ENCODE data around the gene PFKFB2.

PFKFB2 gene

GRCh38 chr1:207021876-207022596, 31.0 kb upstream of the PFKFB2 start:
- no peaks in the 10 kb centered on the region for H4K20me1 ChIP-seq (ENCODE audit: control insufficient read depth, insufficient read depth, low read depth, low read length)
- no peaks in the 10 kb centered on the region for H3K9me3 ChIP-seq (ENCODE audit: control insufficient read depth, insufficient read depth, low read length)
- H3K36me3 ChIP-seq (ENCODE audit: control insufficient read depth, low read length): no peaks in the 10 kb centered on the region
- H3K27me3 ChIP-seq (ENCODE audit: control insufficient read depth, low read length): peaks cover 27% of the 10 kb centered on the region
- no peak overlapping the region for H3K4me2 ChIP-seq (ENCODE audit: low read length)
- H3K9me2 ChIP-seq (replicated peaks; ENCODE audit: control insufficient read depth, low read length): no peaks in the 10 kb centered on the region
- H3K27ac ChIP-seq (ENCODE audit: low read depth, low read length): no peak overlapping the region
- TF ChIP-seq EZH2phosphoT487 (IDR thresholded peaks at IDR 0.05; ENCODE audit: borderline replicate concordance, low read length) (no peak), CTCF (IDR thresholded peaks at IDR 0.05; ENCODE audit: low read depth, low read length, poor library complexity, severe bottlenecking) (no peak)
- no peaks in the 10 kb centered on the region for H3F3A ChIP-seq (ENCODE audit: control insufficient read depth, insufficient read depth)
- H3K4me3 ChIP-seq (ENCODE audit: low read length): no peak overlapping the region
- no peaks in the 10 kb centered on the region for H3K4me1 ChIP-seq (ENCODE audit: control insufficient read depth, low read length)
- H3K79me2 ChIP-seq (ENCODE audit: control insufficient read depth, low read length): no peaks in the 10 kb centered on the region

- no peaks in the 10 kb centered on the region for H4K20me1 ChIP-seq (ENCODE audit: control insufficient read depth, insufficient read depth, low read depth, low read length)
- H3K9me2 ChIP-seq (replicated peaks; ENCODE audit: control insufficient read depth, low read length): no peaks in the 10 kb centered on the region
- no peak overlapping the region for H3K4me3 ChIP-seq (ENCODE audit: low read length)
- H3K79me2 ChIP-seq (ENCODE audit: control insufficient read depth, low read length): no peaks in the 10 kb centered on the region
- no peak overlapping the region for H3K4me2 ChIP-seq (ENCODE audit: low read length)
- no peaks in the 10 kb centered on the region for H3K9me3 ChIP-seq (ENCODE audit: control insufficient read depth, insufficient read depth, low read length)
- TF ChIP-seq CTCF (IDR thresholded peaks at IDR 0.05; ENCODE audit: low read depth, low read length, poor library complexity, severe bottlenecking) (no peak), EZH2phosphoT487 (IDR thresholded peaks at IDR 0.05; ENCODE audit: borderline replicate concordance, low read length) (no peak)
- no peaks in the 10 kb centered on the region for H3F3A ChIP-seq (ENCODE audit: control insufficient read depth, insufficient read depth)
- H3K27me3 ChIP-seq (ENCODE audit: control insufficient read depth, low read length): peaks cover 25% of the 10 kb centered on the region
- H3K36me3 ChIP-seq (ENCODE audit: control insufficient read depth, low read length): no peaks in the 10 kb centered on the region
- no peaks in the 10 kb centered on the region for H3K4me1 ChIP-seq (ENCODE audit: control insufficient read depth, low read length)
- H3K27ac ChIP-seq (ENCODE audit: low read depth, low read length): no peak overlapping the region
Observed at GRCh38 chr1:207022996-207023679, 29.9 kb upstream of the PFKFB2 start.

GRCh38 chr1:207024202-207025145, 28.6 kb upstream of the PFKFB2 start:
- no peaks in the 10 kb centered on the region for H3K79me2 ChIP-seq (ENCODE audit: control insufficient read depth, low read length)
- H3F3A ChIP-seq (ENCODE audit: control insufficient read depth, insufficient read depth): no peaks in the 10 kb centered on the region
- H3K4me3 ChIP-seq (ENCODE audit: low read length): no peak overlapping the region
- no peak overlapping the region for H3K27ac ChIP-seq (ENCODE audit: low read depth, low read length)
- no peaks in the 10 kb centered on the region for H3K4me1 ChIP-seq (ENCODE audit: control insufficient read depth, low read length)
- H3K9me3 ChIP-seq (ENCODE audit: control insufficient read depth, insufficient read depth, low read length): no peaks in the 10 kb centered on the region
- H4K20me1 ChIP-seq (ENCODE audit: control insufficient read depth, insufficient read depth, low read depth, low read length): no peaks in the 10 kb centered on the region
- H3K36me3 ChIP-seq (ENCODE audit: control insufficient read depth, low read length): no peaks in the 10 kb centered on the region
- TF ChIP-seq CTCF (IDR thresholded peaks at IDR 0.05; ENCODE audit: low read depth, low read length, poor library complexity, severe bottlenecking) (no peak), EZH2phosphoT487 (IDR thresholded peaks at IDR 0.05; ENCODE audit: borderline replicate concordance, low read length) (no peak)
- H3K27me3 ChIP-seq (ENCODE audit: control insufficient read depth, low read length): peaks cover 30% of the 10 kb centered on the region
- H3K9me2 ChIP-seq (replicated peaks; ENCODE audit: control insufficient read depth, low read length): no peaks in the 10 kb centered on the region
- no peak overlapping the region for H3K4me2 ChIP-seq (ENCODE audit: low read length)

Measured in DOHH2 (cell line).